DMS79 treated with DMSO at 0.1 percent for 48 hours (cell line): Measurements from ENCODE around the gene CAMKMT.

Experiments
- DNase-seq: peaks from one replicate; lab custom pipeline; 2025; lab: John Stamatoyannopoulos, UW

The CAMKMT gene

DNA sequence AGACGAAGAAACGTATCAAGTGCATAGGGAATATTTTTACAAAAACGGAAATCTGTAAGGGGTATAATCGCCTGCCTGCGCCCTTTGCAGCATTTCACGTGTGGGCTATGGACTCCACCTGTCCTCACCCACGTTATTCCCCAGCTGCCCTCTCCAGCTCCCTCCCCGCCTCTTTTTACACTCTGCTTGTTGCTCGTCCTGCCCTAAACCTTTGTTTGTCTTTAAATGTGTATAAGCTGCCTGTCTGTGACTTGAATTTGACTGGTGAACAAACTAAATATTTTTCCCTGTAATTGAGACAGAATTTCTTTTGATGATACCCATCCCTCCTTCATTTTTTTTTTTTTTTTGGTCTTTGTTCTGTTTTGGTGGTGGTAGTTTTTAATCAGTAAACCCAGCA lies 410.4 kb downstream of the CAMKMT start:
- no peak for DNase-seq

DNA sequence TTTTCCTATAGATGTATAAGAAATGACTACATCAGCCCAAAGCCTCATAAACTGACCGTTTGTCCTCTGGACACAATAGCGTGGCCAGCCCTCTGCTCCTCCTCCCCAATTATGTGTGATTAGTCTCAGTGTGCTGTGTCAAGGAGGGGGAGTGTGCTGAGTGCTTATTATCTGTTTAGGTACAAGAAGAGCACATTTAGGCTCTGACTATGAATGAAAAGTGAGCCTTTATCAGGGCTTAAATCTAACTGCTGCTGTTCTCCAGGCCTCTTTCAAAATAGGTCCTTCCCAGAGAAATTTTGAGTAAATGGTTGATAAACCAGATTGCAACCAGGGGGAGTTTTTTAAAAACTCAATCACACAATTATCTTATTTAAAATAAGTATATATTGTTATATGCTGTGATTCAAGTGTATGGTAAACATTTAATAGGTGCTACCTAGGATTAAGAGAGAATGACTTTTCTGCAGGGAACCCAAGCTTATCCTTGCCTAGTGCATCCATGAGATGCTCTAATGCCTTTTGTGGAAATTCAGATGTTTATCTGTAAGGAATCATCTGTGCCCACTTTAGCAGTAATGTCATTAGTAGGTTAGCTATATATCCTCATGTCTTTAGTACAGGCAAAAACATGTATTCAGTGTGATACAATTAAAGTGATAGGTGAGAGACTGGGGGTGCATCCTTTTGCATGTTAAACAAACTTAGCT lies 411.1 kb downstream of the CAMKMT start:
- no peak for DNase-seq

DNA sequence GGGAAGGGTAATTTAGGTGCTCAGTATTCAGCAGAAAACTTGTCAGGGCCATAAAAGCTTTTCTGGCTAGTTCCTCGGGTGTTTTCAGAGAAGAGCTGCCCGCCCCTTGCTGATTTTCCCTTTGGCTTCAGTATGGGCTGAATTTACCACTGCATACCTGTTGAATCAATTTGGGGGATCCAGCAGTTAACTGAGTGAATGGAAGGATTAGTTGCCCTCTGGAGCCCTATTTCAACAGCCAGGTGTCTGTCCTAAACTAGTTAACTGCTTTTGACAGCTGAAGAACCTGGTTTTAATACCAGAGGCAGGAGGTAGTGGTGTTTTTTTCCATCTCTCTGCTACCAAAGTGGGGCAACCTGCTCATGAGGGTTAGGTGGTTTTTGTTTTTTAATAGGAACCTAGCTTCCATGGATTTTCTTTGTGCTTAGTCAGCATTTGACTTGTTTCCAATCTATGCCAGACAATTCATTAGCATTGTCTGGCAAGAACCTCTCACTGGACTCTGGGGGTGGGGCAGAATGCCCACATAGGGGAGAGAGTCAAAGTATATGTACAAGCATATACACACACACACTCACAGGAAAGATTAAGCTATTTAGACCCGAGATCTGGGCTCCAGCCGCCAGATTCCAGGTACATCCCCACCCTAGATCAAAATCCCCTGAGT lies 413.2 kb downstream of the CAMKMT start:
- peak; percentile 26 for DNase-seq

DNA sequence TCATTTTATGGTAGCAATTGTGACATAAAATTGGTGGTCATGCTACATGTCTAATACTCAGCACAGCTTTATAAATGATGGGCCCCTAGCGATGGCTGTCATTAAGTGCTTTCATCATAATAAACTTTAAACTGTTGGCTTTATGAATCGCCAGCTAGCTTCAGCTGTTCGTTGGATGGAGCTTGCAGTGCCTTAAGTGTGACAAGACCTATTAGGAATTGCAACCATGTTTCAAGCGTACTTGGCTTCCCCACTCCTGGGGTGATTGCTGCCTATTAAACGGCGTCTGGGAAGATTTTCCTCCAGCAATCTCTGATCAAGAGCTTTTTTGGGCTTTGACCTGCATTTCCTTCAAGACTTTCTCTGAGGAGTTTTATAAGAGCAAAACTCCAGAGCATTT lies 415.3 kb downstream of the CAMKMT start:
- DNase-seq: peak; percentile 87

DNA sequence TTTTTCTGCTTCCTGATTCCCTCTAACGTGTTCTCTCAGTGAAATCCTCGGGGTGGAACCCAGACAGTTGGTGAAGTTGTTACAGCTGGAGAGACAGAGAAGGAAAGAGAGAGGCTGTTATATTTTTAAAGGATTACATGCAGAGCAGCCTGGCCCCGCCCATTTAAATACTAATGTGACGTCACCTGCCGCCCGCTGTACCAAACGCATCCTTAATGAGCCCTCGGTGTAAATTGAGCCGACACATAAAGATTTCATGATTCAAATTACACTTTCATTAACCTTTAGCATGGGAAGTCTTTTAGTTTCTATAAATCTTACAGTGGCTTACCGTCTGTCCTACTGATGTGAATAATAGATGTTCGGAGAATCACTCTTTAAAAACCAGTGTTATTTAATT lies 415.8 kb downstream of the CAMKMT start:
- DNase-seq: peak; percentile 87

DNA sequence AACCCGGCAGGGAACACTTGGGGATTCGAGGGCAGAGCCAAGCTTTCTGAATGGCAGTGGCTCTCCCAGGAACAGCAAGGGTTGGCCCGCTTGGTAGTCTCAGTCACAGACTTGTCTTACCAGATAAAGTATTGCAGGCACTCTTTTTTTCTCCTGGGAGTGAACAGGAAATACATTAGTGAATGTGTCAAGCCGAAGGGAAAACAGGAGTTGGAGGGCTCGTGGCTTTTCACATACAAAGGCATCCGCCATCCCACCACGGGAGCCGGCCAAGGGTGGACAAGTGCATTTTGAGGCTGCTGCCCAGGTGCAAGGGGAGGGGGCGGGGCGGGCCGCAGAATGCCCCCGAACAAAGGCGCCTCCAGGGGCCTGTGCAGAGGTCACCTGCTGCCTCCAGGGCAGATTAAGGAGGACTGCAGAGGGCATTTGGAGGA lies 416.5 kb downstream of the CAMKMT start:
- DNase-seq: peak; percentile 73

DNA sequence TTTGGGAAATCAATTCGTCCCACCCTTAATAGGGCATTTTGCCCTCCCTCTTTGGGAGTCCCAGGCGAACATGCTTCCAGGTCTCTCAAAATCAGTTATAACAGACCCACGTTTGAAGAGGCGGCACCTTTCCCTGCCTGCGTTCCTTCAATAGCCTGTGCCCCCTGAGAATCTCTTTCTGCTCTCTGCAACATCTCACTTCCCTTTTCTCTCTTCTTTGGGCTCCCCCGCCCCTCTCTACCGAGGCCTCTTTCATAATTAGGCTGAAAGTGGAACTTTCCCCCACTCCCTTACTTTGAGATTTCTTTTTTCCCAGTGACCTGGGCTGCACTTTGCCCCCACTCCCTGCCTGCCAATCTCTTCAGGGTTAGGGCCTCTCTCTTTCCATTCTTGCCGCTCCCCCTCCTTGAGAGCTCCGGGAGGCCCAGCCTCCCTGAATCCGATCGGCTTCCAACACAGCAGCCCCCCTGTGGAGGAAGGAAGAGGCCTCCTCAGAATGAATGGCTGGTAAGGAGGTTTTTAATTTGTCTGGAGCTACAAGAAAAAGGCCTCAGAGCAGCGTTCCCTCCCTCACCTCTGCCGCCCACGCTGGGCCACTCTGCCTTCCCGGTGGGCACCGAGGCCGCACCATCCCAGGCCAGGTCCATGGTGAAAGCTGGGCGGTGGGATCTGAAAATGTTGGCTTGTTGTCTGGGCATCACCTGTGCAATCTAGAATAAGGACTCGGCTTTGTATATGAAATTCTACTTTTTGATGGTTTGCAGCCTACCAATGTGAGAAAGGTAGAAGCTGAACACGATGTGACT lies 417.1 kb downstream of the CAMKMT start:
- peak; percentile 56 for DNase-seq

DNA sequence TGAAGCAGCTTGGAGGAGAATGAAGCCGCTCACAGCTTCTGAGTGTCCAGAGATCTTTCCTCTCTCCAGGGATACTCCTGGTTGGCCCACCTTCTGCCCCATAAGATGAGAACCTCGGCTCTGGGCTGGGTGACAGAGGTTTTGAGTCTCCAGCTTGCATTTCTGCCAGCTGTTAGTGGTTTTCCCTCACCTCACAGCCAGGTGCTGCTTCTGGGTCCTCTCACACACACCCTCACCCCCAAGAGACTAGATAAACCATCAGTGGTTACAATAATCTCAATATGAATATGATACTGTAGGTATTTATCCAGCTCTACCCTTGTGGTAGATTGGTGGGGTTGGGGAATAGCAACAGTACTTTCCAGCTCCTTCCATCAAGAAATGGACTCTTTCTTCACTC lies 418.0 kb downstream of the CAMKMT start:
- DNase-seq: no peak

DNA sequence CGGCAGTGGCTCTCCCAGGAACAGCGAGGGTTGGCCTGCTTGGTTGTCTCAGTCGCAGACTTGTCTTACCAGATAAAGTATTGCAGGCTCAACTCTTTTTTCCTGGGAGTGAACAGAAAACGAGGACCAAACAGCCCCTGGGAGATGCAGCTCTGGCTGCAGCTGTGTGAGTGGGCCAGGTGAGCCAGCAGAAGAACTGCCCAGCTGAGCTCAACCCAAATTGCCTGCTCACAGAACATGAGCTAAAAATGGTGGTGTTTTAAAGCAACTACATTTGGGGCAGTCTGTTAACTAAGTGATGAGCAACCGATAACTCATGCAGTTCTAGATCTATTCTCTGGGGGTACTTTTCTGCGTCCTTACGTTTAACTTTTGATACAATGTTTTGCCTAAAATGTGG lies 418.7 kb downstream of the CAMKMT start:
- DNase-seq: no peak

DNA sequence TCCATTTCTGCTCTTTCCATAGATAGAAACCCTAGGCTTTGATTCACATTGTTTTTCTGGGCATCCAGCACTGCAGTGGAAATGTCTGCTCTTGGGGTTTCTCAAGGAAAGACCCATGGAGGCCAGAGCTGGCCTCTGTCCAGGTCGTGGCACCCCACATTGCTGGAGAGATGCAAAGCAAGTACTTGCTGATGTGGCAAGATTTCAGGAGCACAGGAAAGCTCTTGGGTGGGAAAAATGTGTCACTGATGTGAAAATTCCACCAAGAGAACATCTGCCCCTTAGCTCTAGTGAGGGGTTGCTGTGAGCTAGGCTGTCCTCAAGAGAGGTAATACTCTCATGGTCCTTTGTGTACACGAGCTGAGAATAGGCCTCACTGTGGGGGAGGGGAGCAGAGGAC lies 423.7 kb downstream of the CAMKMT start:
- DNase-seq: no peak

DNA sequence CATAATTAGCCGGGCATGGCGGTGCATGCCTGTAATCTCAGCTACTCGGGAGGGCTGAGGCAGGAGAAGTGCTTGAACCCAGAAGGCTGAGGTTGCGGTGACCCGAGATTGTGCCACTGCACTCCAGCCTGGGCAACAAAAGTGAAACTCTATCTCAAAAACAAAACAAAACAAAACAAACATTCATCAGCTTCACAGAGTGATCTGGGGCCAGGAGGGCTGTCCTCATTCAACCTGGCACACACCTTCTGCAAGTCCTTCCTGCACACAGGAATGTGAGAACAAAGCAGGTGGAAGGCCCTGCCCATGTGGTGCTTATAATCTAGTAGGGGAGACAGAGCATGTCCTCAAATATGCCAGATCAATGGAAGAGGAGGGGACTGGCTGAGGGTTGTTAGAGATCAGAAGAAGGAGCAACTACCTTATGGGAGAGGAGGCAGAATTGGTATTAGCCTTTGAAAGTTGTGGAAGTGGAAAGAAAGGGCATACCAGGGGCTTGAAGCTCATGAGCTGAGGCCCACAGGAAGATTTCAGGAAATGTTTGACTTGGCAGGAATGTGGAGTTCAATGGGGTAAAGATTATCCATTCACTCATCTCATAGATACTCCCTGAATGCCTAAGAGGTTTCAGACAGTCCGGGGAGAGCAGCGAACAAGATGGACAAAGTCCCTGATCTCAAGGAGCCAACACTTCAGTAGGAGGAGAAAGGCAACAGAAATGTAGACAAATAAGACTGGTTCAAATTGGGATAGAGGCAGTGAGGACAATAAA lies 424.5 kb downstream of the CAMKMT start:
- no peak for DNase-seq

DNA sequence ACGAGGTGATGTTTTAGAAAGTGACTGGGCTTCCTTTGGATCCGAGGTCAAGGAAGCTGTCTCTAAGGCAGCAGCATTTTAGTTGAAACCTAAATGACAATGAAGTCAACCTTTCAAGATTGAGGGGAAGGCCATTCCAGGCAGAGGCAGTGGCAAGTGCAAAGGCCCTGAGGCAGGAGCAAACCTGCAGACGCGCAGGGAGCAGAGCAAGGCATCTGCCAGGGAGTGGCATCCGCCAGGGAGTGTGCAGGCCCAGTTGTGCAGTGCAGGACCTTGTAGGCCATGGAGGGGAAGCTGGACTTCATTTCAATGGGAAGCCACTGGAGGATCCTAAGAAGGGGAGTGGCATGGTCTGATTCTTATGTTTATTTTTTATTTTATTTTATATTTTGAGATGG lies 425.1 kb downstream of the CAMKMT start:
- no peak for DNase-seq

DNA sequence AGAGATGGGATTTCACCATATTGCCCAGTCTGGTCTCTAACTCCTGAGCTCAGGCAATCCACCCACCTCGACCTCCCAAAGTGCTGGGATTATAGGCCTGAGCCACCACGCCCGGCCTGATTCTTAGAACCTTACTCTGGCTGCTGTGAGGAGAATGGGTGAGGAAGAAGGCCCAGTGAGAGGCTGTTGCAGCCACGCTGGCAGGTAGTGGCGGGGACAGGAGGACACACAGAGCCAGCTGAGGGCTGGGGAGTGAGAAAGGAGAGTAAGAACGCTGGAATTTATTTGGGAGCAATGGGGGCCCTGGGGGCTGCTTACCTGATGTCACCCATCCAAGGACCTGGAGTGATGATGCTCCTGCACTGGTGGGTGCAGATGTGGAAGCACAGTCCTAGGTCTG lies 425.9 kb downstream of the CAMKMT start:
- DNase-seq: no peak

DNA sequence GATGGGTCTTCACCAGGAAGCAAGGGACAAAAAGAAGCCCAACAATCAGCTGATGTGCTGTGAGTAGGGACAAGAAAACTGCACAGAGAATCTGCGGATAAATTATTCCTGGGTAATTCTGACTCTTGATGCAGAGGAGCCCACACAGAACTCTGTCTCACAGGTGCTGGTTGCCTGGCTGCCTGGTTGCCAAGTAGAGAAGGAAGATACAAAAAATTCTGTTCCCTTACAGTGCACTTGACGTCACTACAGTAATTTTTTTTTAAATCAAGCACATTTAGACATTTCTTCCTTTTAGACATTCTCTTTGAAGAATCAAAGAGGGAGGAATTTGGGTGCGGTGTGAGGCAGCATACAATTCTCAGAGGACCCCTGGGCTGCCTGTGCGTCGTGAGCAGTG lies 427.7 kb downstream of the CAMKMT start:
- DNase-seq: no peak

DNA sequence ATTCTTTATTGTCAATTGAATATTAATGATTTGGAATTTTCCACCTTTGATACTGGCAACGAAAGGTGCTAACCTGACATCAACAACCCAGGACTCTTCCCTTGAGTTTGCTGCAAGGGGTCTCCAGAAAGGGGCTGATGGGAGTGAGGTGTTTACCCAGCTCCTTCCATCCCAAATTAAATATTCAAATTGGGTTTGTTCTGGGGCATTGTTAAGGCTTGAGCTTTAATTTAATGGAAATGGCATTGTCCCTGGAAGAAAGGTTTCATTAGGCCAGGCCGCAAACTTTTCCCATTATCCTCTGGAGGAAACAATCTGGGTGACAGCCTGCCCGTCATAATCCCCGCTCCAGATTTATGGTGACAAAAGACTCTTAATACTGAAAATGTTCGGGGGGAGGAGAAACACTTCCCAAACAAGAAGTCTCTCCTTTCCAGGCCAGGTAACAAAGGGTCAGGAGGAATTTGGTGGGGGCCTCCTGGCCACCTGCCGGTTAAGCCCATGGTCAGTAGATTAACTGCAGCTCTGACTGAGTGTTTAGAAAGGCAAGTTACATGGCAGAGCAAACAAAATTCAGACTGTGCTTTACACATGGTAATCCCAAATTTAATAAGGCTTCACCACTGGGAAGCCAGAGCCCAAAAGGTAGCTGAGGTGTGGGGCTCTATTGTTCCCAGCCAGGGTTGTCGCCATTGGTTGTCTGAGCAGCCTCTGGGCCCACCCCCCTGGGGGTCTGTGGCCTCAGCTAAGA lies 428.4 kb downstream of the CAMKMT start:
- DNase-seq: no peak

DNA sequence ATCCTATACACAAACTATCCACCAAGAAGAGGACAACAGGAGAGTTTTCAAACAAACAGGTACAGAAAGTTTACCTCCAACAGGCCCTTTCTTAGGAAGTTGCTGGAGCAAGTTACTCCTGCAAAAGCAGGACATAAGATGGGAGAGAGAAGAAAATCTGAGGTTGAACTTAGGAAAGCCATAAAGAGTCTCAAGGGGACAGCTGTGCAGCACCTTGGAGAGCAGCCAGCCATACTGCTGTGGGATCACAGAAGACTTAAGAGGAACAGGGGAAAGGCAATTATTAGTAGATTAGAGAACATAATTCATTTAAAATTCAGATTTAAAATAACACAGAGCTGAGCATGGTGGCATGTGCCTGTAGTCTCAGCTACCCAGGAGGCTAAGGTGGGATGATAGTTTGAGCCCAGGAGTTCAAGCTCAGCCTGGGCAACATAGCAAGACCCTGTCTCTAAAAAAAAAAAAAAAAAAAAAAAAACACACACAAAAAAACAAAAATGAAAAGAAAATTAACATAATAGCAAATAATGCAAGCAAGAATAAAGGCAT lies 431.6 kb downstream of the CAMKMT start:
- peak; percentile 13 for DNase-seq

DNA sequence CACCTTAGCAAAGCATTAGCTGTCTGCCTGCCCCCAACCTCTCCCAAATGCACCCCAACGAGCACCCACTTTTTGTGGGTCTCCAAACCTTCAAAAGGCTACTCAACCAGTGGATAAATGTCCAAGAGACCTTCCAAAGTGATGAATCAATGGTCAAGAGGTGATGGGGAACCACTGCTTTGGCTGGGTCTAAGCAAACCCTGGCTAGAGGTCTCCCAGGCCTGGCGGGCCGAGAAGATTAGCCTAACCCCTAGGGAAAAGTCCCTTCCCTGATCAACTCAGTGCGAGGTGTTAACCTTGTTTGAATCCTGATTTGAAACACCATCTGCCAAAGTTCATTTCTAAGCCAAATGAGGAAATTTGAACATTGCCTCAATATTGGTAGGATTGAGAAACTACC lies 435.0 kb downstream of the CAMKMT start:
- no peak for DNase-seq

DNA sequence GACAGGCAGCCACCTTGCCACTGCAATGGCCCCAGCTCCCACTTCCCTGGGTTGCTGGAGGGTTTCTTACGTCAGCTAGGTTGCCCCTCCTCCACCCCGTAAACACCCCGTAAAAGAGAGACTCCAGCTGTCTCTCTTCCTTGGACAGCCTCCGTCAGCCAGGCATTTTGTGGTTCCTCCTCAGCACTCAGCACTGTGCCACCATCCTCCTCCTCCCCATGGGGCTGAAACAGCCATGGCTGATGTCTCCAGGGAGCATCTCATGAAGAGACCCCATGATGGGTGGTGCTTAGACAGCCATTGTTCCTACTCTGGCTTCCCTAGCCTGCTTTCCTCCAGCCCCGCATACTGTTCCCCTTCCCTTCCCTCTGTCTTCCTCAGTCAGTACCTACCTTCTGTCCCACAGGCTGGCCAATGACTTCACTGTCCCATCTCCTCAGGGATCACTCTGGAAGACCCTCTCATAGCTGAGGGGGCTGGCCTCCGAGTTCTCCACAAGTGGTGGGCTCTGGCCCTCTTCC lies 436.5 kb downstream of the CAMKMT start:
- no peak for DNase-seq

DNA sequence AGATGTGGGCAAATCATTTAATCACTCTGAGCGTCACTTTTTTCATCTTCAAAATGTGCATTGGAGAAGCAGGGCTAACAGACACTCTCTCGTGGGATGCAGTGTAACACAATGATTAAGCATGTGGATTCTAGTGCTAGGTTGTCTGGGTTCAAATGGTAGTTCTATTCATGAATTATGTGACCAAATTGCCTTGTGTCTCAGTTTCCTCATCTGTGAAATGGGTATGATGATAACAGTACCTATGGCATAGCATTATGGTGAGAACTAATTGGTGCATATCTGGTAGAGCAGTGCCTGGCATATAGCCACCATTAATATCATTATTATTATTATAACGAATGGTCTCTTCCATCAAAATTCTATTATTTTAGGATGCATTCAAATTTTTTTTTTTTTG lies 437.4 kb downstream of the CAMKMT start:
- DNase-seq: no peak

DNA sequence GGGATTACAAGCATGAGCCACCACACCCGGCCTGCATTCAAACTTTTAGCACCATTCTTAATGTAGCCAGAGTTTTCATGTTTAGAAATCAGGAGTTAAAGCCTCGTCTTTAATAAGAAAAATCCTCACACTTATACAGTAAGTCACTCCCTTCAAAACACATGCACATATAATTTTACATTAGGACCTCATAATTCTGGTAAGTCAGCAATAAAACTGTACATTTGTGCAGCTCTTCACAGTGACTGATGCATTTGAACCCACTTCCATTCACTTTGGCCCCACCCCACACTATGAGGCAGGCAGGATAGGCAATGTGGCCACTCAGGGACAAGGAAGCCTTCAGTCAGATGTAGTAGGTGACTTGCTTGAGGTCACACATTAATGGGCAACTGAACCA lies 438.0 kb downstream of the CAMKMT start:
- DNase-seq: no peak

DNA sequence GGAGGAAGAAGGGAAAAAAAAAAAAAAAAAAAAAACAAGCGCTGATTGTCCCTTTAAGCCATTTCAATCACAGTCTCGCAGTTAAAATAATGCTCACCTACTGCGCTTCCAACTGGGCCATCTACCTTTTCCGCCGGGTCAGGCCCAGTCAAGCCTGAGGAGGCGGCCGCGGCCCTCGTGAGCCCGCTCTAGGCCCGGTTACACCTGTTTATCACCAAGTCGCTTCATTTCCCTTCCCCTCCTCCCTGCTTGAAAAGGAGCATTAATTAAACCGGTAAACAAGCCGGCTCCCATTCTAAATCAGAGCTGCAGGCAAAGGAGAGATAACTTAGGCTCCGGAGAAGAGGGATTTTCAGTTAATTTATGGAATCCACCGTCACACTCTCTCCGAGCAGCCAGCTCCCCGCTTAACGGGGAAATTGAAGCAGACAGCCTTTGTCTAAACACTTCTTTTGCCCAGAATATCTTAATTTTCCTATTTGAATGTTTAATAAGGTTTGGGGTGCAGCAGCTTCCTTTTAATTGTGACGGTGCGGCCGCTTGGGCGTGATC lies 439.6 kb downstream of the CAMKMT start:
- DNase-seq: no peak
